Subcutaneous adipose tissue (tissue), 4 donors: ENCODE data around the gene ANKDD1A. TPM values are rescaled to one million over a fixed set of nuclear protein-coding genes. Genes with fewer than 3 reads are reported as not detected.

Source experiments
- CTCF ChIP-seq: fragments of 450-650 bp; IDR thresholded peaks from one replicate; pipeline ENCODE4 v1.5.1; 2016; ENCODE audit warnings: low read depth, mild to moderate bottlenecking, control low read depth, antibody characterized with exemption, moderate library complexity
- total RNA-seq, 4 donors: library from RNA; depleted of rRNA; stranded (reverse); fragments of >200 nt; gene quantifications; one replicate each; pipeline ENCODE4 v1.1.0, GENCODE V29; 2016

The ANKDD1A gene
- total RNA-seq, 4 donors from 2014 or later = 13.8 to 27.3 (median 15.2) TPM

DNA sequence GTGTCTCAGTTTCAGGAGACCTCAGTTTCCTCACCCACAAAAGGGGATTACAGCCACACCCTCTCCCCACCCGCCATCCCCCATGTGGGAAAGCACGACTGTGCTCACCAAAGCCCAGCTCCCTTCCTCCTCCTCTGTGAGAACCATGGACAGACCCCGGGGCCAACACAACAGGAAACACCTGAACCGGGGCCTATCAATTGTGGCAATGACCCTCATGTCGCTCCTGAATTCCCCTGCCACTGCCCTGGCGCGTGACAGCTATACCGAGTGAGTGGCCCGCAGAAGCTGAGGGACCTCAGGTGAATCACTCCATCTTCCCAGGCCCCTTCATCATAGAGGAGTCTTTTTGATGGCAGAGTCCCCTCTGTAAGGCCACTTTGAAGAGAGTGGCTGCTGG, 41.3 kb upstream of the ANKDD1A start:
- no peak for TF ChIP-seq CTCF

DNA sequence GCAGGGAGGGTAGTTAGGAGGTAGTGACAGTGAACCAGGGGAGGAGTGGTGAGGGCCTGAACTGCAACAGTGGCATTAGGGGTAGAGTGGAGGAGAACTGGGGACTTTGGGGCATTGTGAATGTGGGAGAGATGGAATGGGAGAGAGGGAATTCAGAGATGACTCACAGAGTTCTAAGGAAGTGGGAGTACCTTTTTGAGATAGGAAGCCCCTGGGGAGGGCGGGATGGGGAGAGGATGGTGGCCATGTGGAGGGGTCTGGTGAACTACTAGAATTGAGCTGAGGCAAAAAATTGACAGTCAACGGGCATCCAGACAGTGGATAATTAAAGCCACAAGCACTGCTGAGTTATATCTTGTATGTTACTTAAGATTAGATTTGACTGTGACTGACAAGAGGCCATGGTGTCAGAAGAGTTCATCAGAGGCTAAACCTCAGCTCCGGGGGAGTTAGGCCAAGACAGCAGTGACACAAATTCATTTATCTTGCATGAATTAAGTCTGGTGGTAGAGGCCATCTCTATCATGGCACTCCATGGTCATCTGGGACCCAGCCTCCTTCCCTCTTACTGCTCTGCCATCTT, 36.0 kb upstream of the ANKDD1A start:
- no peak for TF ChIP-seq CTCF

DNA sequence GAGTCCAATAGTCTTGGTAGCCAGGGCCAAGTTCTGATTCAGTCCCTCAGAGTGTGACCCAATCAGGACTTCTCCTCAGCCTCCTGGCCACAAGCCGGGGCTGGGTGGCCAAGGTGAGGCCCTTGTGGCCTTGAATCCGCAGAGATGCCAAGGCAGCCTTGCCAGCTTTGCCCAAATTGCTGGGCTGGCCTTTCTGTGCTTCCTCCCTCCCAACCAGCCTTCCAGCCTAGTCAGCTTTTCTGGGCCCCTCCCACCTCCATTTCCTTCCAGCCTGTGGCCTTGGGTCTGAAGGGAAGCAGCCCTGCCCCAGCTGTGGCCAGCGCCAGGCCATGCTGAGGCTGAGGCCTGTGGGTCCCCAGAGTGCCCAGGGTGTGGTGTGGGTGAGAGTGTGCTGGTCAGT, 34.3 kb upstream of the ANKDD1A start:
- no peak for TF ChIP-seq CTCF

GRCh38 chr15:64878705-64879104, 33.0 kb upstream of the ANKDD1A start:
- no peak for TF ChIP-seq CTCF

GRCh38 chr15:64883100-64883581, 28.6 kb upstream of the ANKDD1A start:
- TF ChIP-seq CTCF = no peak

DNA sequence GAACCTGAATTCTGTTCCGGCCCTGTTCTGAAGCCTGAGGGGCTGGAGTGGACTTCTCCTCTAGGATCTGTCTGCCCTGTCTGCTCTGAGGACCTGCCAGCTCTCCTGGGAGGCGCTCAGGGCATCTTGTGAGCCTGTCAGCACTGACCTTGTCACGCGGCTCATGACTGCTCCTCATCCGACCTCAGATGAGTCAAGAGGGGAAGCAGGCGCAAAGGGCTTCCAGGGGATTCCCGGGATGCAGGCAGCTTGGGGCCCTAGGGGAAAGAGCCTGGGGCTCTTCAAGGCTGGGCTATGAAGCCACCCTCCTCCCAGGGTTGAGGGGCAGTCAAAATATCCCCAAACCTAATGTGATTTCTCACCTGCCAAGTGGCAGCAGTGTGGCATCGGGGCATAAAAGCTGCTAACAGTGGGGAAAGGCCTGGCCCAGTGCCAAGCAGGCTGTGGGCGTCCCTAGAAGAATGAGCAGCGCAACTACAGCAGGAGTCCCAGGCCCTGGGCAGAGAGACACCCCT, 27.6 kb upstream of the ANKDD1A start:
- no peak for TF ChIP-seq CTCF

- no peak for TF ChIP-seq CTCF
Observed at GRCh38 chr15:64884679-64885078, 27.0 kb upstream of the ANKDD1A start.
